ENCODE data around the gene SAA1.
"Not testable (repeated sequence)": the region's sequence is repeated elsewhere in the genome, so short reads cannot be mapped to it uniquely, and the experiment has no call there.

SAA1 gene

GRCh38 chr11:18261721-18262120 lies 4.3 kb upstream of the SAA1 start:
- DNase-seq: no peak

- not testable (repeated sequence) for DNase-seq
Observed at GRCh38 chr11:18262681-18263350, 3.2 kb upstream of the SAA1 start.

- no peak for DNase-seq
Observed at GRCh38 chr11:18264035-18264434, 2.0 kb upstream of the SAA1 start.

- DNase-seq: no peak
Observed at GRCh38 chr11:18264677-18265555, 1.1 kb upstream of the SAA1 start.

- not testable (repeated sequence) for DNase-seq
Observed at GRCh38 chr11:18267335-18268133, 1.5 kb downstream of the SAA1 start.

- not testable (repeated sequence) for DNase-seq
Observed at GRCh38 chr11:18269252-18269651, 3.2 kb downstream of the SAA1 start.

- DNase-seq: no peak
Observed at GRCh38 chr11:18270102-18270501, 4.0 kb downstream of the SAA1 start.

- no peak for DNase-seq
Observed at GRCh38 chr11:18271206-18271605, 5.1 kb downstream of the SAA1 start.

GRCh38 chr11:18277565-18278271 lies 11.7 kb downstream of the SAA1 start:
- peak; percentile 87 for DNase-seq

GRCh38 chr11:18280438-18281045 lies 14.5 kb downstream of the SAA1 start:
- DNase-seq: no peak

GRCh38 chr11:18282626-18283025 lies 16.6 kb downstream of the SAA1 start:
- DNase-seq: no peak

GRCh38 chr11:18285841-18286240 lies 19.8 kb downstream of the SAA1 start:
- no peak for DNase-seq

- no peak for DNase-seq
Observed at GRCh38 chr11:18288911-18289310, 22.8 kb downstream of the SAA1 start.

- no peak for DNase-seq
Observed at GRCh38 chr11:18294862-18295261, 28.8 kb downstream of the SAA1 start.

GRCh38 chr11:18295316-18295715 lies 29.3 kb downstream of the SAA1 start:
- DNase-seq: no peak

GRCh38 chr11:18299721-18300120 lies 33.7 kb downstream of the SAA1 start:
- DNase-seq: no peak

GRCh38 chr11:18304745-18305144 lies 38.7 kb downstream of the SAA1 start:
- no peak for DNase-seq

GRCh38 chr11:18307461-18308139 lies 41.5 kb downstream of the SAA1 start:
- no peak for DNase-seq

GRCh38 chr11:18308242-18308641 lies 42.2 kb downstream of the SAA1 start:
- no peak for DNase-seq

- no peak for DNase-seq
Observed at GRCh38 chr11:18309691-18310090, 43.6 kb downstream of the SAA1 start.

GRCh38 chr11:18310800-18311340 lies 44.8 kb downstream of the SAA1 start:
- DNase-seq: peak; percentile 28
